Inflammatory macrophage treated with lipopolysaccharide for 1 hour (primary cell): Measurements from ENCODE around the gene PPP1R12B.
"Not testable (repeated sequence)": the region's sequence is repeated elsewhere in the genome, so short reads cannot be mapped to it uniquely, and the experiment has no call there.

Source experiments
- DNase-seq, 2 donors: peaks; one replicate each; pipeline ENCODE4 v3.0.0-alpha.2; 2020 to 2022

PPP1R12B gene

GRCh38 chr1:202456372-202457169 is 108.1 kb downstream of the PPP1R12B start:
- DNase-seq: not testable (repeated sequence)

- not testable (repeated sequence) for DNase-seq
Measured at GRCh38 chr1:202458651-202459050, 110.2 kb downstream of the PPP1R12B start.

GRCh38 chr1:202459470-202460142 is 111.1 kb downstream of the PPP1R12B start:
- not testable (repeated sequence) for DNase-seq

GRCh38 chr1:202460143-202460495 is 111.6 kb downstream of the PPP1R12B start:
- not testable (repeated sequence) for DNase-seq

GRCh38 chr1:202462342-202463076 is 114.0 kb downstream of the PPP1R12B start:
- no peak for DNase-seq

GRCh38 chr1:202464153-202464742 is 115.7 kb downstream of the PPP1R12B start:
- DNase-seq: peak in 1 of 2 donors; percentile 10

GRCh38 chr1:202465644-202466270 is 117.3 kb downstream of the PPP1R12B start:
- DNase-seq: not testable (repeated sequence)

- DNase-seq: not testable (repeated sequence)
Measured at GRCh38 chr1:202466339-202466738, 117.8 kb downstream of the PPP1R12B start.

- not testable (repeated sequence) for DNase-seq
Measured at GRCh38 chr1:202467381-202467780, 118.9 kb downstream of the PPP1R12B start.

GRCh38 chr1:202468695-202469094 is 120.2 kb downstream of the PPP1R12B start:
- DNase-seq: peak; percentile 46 to 48

GRCh38 chr1:202469123-202469522 is 120.6 kb downstream of the PPP1R12B start:
- DNase-seq: not testable (repeated sequence)

- DNase-seq: no peak
Measured at GRCh38 chr1:202471246-202471645, 122.7 kb downstream of the PPP1R12B start.

- not testable (repeated sequence) for DNase-seq
Measured at GRCh38 chr1:202472347-202473124, 124.0 kb downstream of the PPP1R12B start.

- not testable (repeated sequence) for DNase-seq
Measured at GRCh38 chr1:202473266-202474045, 125.0 kb downstream of the PPP1R12B start.

- not testable (repeated sequence) for DNase-seq
Measured at GRCh38 chr1:202479661-202480060, 131.2 kb downstream of the PPP1R12B start.

GRCh38 chr1:202480640-202481039 is 132.1 kb downstream of the PPP1R12B start:
- DNase-seq: peak in 1 of 2 donors; percentile 18

- DNase-seq: not testable (repeated sequence)
Measured at GRCh38 chr1:202483362-202483761, 134.9 kb downstream of the PPP1R12B start.

- peak; percentile 32 to 38 for DNase-seq
Measured at GRCh38 chr1:202484032-202484431, 135.5 kb downstream of the PPP1R12B start.

GRCh38 chr1:202484820-202485219 is 136.3 kb downstream of the PPP1R12B start:
- DNase-seq: not testable (repeated sequence)

- peak; percentile 27 to 33 for DNase-seq
Measured at GRCh38 chr1:202488178-202488649, 139.7 kb downstream of the PPP1R12B start.

GRCh38 chr1:202489101-202489500 is 140.6 kb downstream of the PPP1R12B start:
- not testable (repeated sequence) for DNase-seq
